NCI-H187 (cell line): ENCODE results near the gene FAAH2.
"Not testable (repeated sequence)": the region's sequence is repeated elsewhere in the genome, so short reads cannot be mapped to it uniquely, and the experiment has no call there.

Source experiments
- DNase-seq, 2 experiments: peaks; one replicate each; lab custom pipeline; 2025; lab: John Stamatoyannopoulos, UW

FAAH2 gene

GRCh38 chrX:57286507-57287251, at the start of gene FAAH2:
Gene FAAH2 (plus strand): TSS chrX:57286706. CDS start chrX:57286826, 120 bp downstream.
- peak; percentile 6 to 8 for DNase-seq

- DNase-seq, result no peak
Measured at GRCh38 chrX:57241967-57242366, 44.5 kb upstream of the FAAH2 start.

- no peak for DNase-seq
Measured at GRCh38 chrX:57251965-57252364, 34.5 kb upstream of the FAAH2 start.

- DNase-seq, result no peak
Measured at GRCh38 chrX:57265126-57265525, 21.4 kb upstream of the FAAH2 start.

GRCh38 chrX:57266275-57266674, 20.2 kb upstream of the FAAH2 start:
- DNase-seq, result no peak

- DNase-seq, result no peak
Measured at GRCh38 chrX:57266871-57267270, 19.6 kb upstream of the FAAH2 start.

GRCh38 chrX:57267308-57267707, 19.2 kb upstream of the FAAH2 start:
- DNase-seq, result no peak

- DNase-seq, result no peak
Measured at GRCh38 chrX:57270980-57271379, 15.5 kb upstream of the FAAH2 start.

- DNase-seq, result no peak
Measured at GRCh38 chrX:57282568-57282967, 3.9 kb upstream of the FAAH2 start.

- DNase-seq, result no peak
Measured at GRCh38 chrX:57285001-57285400, 1.5 kb upstream of the FAAH2 start.

GRCh38 chrX:57289089-57289488, 2.6 kb downstream of the FAAH2 start:
- no peak for DNase-seq

- DNase-seq, result no peak
Measured at GRCh38 chrX:57294961-57295360, 8.5 kb downstream of the FAAH2 start.

GRCh38 chrX:57295679-57296078, 9.2 kb downstream of the FAAH2 start:
- DNase-seq, result not testable (repeated sequence)

- DNase-seq, result no peak
Measured at GRCh38 chrX:57313583-57314215, 27.2 kb downstream of the FAAH2 start.

GRCh38 chrX:57329008-57329407, 42.5 kb downstream of the FAAH2 start:
- DNase-seq, result no peak

GRCh38 chrX:57335790-57336189, 49.3 kb downstream of the FAAH2 start:
- not testable (repeated sequence) for DNase-seq

GRCh38 chrX:57353472-57354132, 67.1 kb downstream of the FAAH2 start:
- no peak for DNase-seq

GRCh38 chrX:57364145-57364544, 77.6 kb downstream of the FAAH2 start:
- no peak for DNase-seq

- DNase-seq, result no peak
Measured at GRCh38 chrX:57366430-57366829, 79.9 kb downstream of the FAAH2 start.

GRCh38 chrX:57367649-57368048, 81.1 kb downstream of the FAAH2 start:
- DNase-seq, result no peak

GRCh38 chrX:57368158-57368557, 81.7 kb downstream of the FAAH2 start:
- DNase-seq, result no peak

- DNase-seq, result no peak
Measured at GRCh38 chrX:57379296-57379695, 92.8 kb downstream of the FAAH2 start.
